ENCODE data around the gene CNOT9. TPM values are rescaled to one million over a fixed set of nuclear protein-coding genes. Genes with fewer than 3 reads are reported as not detected.

CNOT9 gene
- total and polyA plus RNA-seq, 2 of the 13 experiments (the other 11 are each of a cell fraction or from before 2014, with no cell fraction given), result 82.6 to 92.4 TPM

DNA sequence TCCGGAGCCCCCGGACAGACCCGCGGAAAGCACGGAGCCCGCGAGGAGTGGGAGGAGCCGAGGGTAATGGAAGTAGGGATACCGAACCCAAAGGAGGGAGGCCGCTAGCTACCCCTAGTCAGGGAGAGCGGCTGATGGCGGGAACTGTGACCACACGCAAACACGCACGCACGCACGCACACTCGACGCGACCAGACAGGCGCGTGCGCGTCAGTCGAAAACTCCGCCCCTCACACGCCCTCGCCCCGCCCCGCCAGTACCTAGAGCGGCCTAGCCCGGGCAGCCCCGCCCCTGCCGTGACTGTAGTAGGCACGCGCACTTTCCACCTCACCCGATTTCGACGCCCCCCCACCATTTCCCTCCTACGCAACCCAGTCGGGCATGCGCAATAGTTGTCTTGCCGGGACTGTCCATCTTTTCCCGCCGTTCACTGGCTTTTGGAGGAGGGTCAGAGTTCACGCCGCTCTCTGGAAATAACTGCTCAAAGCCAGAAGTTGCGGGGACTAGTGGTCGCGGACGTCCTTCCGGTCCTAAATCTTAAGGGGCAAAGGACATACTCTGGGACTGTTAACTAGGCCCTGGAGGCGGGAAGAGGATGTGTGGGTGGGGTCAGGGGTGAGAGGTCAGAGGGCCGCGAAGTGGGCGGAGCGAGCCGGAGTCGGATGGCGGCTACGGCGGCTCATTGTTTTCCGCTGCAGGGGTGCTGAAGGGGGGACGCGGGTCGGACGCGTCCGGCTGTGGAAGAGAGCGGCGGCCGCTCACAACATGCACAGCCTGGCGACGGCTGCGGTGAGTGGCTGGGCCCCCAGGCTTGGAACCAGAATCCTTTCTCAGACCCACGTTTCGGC lies at the start of gene CNOT9, which contains the start of gene USP37 (continued):
- TF ChIP-seq, protein P1, sequence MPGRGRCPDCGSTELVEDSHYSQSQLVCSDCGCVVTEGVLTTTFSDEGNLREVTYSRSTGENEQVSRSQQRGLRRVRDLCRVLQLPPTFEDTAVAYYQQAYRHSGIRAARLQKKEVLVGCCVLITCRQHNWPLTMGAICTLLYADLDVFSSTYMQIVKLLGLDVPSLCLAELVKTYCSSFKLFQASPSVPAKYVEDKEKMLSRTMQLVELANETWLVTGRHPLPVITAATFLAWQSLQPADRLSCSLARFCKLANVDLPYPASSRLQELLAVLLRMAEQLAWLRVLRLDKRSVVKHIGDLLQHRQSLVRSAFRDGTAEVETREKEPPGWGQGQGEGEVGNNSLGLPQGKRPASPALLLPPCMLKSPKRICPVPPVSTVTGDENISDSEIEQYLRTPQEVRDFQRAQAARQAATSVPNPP (CRISPR knock-in tag; IDR thresholded peaks at IDR 0.05), result peak; percentile 100
- TF ChIP-seq, protein P2, sequence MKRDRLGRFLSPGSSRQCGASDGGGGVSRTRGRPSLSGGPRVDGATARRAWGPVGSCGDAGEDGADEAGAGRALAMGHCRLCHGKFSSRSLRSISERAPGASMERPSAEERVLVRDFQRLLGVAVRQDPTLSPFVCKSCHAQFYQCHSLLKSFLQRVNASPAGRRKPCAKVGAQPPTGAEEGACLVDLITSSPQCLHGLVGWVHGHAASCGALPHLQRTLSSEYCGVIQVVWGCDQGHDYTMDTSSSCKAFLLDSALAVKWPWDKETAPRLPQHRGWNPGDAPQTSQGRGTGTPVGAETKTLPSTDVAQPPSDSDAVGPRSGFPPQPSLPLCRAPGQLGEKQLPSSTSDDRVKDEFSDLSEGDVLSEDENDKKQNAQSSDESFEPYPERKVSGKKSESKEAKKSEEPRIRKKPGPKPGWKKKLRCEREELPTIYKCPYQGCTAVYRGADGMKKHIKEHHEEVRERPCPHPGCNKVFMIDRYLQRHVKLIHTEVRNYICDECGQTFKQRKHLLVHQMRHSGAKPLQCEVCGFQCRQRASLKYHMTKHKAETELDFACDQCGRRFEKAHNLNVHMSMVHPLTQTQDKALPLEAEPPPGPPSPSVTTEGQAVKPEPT (CRISPR knock-in tag; IDR thresholded peaks at IDR 0.05; ENCODE audit: low read depth), result peak; percentile 96
- TF ChIP-seq ZNF180 (CRISPR knock-in tag; IDR thresholded peaks at IDR 0.05; ENCODE audit: borderline replicate concordance, low read depth) (peak; percentile 92; the same call in 1 of the 2 replicates), SIN3B (IDR thresholded peaks at IDR 0.05; ENCODE audit: low read length) (peak; percentile 54; the same call in 1 of the 2 replicates), PTBP1 (IDR thresholded peaks at IDR 0.05; ENCODE audit: low read depth, low read length, poor library complexity, severe bottlenecking) (peak; percentile 24), CENPX (CRISPR knock-in tag; IDR thresholded peaks at IDR 0.05) (no peak), CBX1 (IDR thresholded peaks at IDR 0.05; ENCODE audit: low read depth) (peak; percentile 45), GABPB1 (CRISPR knock-in tag; IDR thresholded peaks at IDR 0.05) (peak; percentile 93), KLF6 (CRISPR knock-in tag; IDR thresholded peaks at IDR 0.05) (peak; percentile 80; the same call in 1 of the 2 replicates)
- TF ChIP-seq, protein P3, sequence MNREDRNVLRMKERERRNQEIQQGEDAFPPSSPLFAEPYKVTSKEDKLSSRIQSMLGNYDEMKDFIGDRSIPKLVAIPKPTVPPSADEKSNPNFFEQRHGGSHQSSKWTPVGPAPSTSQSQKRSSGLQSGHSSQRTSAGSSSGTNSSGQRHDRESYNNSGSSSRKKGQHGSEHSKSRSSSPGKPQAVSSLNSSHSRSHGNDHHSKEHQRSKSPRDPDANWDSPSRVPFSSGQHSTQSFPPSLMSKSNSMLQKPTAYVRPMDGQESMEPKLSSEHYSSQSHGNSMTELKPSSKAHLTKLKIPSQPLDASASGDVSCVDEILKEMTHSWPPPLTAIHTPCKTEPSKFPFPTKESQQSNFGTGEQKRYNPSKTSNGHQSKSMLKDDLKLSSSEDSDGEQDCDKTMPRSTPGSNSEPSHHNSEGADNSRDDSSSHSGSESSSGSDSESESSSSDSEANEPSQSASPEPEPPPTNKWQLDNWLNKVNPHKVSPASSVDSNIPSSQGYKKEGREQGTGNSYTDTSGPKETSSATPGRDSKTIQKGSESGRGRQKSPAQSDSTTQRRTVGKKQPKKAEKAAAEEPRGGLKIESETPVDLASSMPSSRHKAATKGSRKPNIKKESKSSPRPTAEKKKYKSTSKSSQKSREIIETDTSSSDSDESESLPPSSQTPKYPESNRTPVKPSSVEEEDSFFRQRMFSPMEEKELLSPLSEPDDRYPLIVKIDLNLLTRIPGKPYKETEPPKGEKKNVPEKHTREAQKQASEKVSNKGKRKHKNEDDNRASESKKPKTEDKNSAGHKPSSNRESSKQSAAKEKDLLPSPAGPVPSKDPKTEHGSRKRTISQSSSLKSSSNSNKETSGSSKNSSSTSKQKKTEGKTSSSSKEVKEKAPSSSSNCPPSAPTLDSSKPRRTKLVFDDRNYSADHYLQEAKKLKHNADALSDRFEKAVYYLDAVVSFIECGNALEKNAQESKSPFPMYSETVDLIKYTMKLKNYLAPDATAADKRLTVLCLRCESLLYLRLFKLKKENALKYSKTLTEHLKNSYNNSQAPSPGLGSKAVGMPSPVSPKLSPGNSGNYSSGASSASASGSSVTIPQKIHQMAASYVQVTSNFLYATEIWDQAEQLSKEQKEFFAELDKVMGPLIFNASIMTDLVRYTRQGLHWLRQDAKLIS (CRISPR knock-in tag; IDR thresholded peaks at IDR 0.05), result no peak; the same call in 1 of the 2 replicates
- TF ChIP-seq, protein P4, sequence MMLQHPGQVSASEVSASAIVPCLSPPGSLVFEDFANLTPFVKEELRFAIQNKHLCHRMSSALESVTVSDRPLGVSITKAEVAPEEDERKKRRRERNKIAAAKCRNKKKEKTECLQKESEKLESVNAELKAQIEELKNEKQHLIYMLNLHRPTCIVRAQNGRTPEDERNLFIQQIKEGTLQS (CRISPR knock-in tag; IDR thresholded peaks at IDR 0.05), result no peak
- TF ChIP-seq, protein P5, sequence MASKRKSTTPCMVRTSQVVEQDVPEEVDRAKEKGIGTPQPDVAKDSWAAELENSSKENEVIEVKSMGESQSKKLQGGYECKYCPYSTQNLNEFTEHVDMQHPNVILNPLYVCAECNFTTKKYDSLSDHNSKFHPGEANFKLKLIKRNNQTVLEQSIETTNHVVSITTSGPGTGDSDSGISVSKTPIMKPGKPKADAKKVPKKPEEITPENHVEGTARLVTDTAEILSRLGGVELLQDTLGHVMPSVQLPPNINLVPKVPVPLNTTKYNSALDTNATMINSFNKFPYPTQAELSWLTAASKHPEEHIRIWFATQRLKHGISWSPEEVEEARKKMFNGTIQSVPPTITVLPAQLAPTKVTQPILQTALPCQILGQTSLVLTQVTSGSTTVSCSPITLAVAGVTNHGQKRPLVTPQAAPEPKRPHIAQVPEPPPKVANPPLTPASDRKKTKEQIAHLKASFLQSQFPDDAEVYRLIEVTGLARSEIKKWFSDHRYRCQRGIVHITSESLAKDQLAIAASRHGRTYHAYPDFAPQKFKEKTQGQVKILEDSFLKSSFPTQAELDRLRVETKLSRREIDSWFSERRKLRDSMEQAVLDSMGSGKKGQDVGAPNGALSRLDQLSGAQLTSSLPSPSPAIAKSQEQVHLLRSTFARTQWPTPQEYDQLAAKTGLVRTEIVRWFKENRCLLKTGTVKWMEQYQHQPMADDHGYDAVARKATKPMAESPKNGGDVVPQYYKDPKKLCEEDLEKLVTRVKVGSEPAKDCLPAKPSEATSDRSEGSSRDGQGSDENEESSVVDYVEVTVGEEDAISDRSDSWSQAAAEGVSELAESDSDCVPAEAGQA (IDR thresholded peaks at IDR 0.05; ENCODE audit: low read depth), result peak; percentile 82
- TF ChIP-seq, protein P5 (CRISPR knock-in tag; IDR thresholded peaks at IDR 0.05; ENCODE audit: borderline replicate concordance), result peak; percentile 73
- TF ChIP-seq, protein P6, sequence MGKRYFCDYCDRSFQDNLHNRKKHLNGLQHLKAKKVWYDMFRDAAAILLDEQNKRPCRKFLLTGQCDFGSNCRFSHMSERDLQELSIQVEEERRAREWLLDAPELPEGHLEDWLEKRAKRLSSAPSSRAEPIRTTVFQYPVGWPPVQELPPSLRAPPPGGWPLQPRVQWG (CRISPR knock-in tag; IDR thresholded peaks at IDR 0.05; ENCODE audit: borderline replicate concordance, low read depth), result no peak

Data from HepG2 (cell line).